CD4-positive, alpha-beta T cell treated with Interleukin-17A for 1 hour (primary cell): Measurements from ENCODE around the gene NFU1.
"Not testable (repeated sequence)": the region's sequence is repeated elsewhere in the genome, so short reads cannot be mapped to it uniquely, and the experiment has no call there.

Experiments used
- DNase-seq: peaks from one replicate; pipeline ENCODE4 v3.0.0-alpha.2; 2020

Gene NFU1

DNA sequence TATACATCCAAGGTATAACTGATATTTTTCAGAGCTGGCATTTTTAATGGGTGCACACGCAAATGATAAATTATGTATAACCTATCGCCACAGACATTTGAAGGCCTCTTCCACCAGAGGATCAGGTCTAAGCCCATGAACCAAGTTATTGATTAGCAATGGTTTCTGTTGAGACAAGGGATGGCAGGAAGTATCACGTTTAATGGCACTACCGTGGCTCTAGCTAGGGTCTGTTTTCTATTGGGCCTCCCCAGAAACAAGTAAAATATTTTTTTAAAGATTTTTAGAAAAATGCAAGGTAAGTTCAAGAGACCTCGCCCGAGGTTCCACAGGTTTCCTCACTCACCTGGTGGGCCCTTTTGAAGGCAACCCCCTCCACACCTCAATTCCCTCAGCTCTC lies 50.9 kb downstream of the NFU1 start:
- DNase-seq, result no peak

DNA sequence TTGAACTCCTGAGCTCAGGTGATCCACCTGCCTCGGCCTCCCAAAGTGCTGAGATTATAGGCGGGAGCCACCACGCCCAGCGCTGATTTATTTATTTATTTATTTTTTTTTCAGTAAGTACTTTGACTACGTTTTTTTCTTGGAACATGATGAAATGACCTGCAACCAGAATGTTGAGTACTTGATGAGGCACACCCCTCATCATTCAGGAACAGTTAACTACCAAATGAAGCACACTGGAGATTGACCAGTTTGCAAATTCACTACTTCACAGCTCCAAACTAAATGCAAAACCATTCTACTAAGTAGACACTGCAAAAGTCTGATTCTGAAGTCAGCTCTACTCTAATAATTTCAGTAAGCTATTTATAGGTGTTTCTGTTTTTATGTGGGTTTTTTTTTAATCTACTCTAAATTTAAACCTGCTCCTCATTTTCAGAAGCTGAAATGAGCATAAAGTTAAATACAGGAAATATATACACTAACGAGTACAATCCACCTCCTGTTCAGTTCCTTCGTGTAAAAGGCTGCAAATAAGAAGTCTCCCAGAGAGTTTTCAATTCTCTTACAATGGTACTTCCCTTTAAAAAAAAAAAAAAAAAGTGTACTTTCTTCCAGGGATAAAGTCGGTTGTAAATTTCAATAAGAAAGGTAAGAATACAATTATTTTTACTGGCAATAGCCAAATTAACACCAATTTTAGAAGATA lies 51.6 kb downstream of the NFU1 start:
- no peak for DNase-seq

DNA sequence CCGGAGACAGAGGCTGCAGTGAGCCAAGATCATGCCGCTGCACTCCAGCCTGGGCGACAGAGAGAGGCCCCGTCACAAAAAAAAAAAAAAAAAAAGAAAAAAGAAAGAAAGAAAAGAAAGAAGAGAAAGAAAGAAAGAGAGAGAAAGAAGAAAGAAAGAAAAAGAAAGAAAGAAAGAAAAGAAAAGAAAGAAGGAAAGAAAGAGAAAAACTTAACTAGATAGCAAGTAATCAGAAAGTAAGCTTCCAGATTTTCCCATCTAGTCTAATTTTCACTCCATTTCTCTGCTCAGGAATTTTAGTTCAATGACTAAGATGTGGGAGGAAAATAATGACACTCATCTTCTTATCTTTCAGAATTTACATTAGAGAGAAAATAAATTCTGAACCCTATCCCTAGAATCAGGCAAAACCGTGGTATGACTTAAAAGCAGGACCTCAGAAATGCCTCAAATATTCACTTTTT lies 52.6 kb downstream of the NFU1 start:
- no peak for DNase-seq

DNA sequence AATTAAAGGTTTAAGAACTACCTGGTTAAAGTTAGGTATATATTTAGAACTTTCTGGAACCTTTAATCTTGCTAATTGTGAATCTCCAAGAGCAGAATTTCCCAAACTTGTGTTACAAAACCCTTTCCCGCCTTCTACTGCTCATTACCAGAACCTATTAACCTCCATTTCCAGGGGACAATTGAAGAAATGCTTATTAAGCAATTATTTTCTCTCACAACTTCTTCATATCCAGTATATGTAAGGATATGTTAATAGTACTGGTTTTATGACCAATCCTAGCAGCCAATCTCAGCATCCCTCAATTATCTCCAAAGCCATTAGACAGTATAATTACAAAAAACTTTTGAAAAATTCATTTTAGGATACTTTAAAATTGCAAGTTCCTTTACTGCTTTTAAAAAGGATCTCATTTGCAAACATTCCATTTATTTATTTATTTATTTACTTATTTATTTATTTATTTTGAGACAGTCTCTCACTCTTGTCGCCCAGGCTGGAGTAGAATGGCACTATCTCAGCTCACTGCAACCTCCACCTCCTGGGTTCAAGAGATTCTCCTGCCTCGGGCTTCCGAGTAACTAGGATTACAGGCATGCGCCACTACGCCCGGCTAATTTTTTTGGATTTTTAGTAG lies 53.9 kb downstream of the NFU1 start:
- DNase-seq, result no peak

DNA sequence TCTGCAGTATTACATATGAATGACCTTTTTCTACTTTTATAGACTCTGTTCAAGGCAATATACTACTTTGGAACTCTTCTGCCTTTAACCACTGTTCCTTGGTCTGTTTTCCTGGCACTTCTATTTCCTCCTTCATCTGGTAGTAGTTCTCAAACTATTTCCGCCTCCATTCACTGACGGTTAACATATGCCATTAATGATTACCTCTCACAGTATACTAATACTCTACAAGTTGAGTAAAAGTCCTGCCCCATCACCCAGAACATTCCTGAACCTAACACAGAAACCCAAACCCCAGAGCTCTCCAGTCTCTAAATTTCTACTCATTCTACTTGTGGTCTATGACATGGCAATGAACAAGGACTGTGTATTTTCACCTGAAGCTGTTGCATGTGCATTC lies 54.7 kb downstream of the NFU1 start:
- DNase-seq, result no peak

DNA sequence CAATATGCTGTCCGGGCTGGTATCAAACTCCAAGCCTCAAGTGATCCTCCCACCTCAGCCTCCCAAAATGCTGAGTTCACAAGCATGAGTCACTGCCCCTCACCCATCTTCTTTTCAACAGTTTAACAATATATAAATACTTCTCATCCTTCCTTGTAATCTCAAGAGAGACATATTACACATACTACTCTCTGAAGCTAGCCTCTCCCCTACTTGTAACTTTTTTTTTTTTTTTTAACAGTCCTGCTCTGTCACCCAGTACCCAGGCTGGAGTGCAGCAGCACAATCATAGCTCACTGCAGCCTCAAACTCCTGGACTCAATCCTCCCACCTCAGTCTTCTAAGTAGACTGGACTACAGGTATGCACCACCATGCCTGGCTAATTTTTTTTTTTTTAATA lies 55.9 kb downstream of the NFU1 start:
- DNase-seq, result no peak

DNA sequence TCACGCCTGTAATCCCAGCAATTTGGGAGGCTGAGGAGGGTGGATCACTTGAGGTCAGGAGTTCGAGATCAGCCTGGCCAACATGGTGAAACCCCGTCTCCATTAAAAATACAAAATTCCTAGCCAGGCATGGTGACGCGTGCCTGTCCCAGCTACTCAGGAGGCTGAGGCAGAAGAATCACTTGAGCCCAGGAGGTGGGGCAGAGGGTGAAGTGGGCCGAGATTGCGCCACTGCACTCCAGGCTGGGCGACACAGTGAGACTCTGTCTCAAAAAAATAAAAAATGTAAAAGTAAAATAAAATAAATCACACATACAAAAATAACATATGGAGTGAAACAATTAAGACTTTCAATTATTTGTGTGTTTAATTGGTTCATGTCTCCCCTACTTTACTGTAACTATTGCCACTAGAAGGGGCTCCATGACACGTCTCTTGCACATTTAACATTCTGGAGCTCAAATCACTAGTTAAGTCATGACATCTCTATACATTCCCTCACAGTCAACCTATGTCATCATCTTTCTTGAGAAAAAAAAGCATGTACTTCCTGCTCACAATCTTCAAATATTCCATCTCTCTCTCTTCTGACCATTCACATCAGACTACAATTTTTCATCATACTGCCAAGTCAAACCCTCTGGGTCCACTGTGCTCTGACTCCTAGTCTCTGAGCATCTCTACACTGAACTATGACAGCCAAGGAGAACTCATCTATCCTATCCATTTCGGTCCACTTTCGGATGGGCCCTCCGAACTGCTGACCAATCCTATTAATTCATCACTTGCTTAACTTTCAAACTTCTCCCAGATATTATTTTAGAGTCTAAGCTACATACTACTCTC lies 56.9 kb downstream of the NFU1 start:
- no peak for DNase-seq

DNA sequence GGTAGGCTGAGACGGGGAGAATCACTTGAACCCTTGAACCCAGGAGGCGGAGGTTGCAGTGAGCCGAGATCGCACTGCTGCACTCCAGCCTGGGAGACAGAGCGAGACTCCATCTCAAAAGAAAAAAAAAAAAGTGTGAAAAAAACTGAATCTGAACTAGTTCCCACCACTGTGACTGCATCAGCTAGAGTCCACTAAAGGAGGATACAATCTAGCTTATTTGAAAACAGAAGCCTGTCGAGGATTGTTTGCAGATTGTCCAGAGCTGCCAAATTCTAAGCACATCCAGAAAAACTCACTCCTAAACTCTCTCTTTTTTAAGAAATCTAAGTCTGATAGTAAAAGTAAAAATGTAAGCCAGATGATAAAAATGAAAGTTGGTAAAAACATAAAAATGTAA lies 60.8 kb downstream of the NFU1 start:
- DNase-seq, result no peak

DNA sequence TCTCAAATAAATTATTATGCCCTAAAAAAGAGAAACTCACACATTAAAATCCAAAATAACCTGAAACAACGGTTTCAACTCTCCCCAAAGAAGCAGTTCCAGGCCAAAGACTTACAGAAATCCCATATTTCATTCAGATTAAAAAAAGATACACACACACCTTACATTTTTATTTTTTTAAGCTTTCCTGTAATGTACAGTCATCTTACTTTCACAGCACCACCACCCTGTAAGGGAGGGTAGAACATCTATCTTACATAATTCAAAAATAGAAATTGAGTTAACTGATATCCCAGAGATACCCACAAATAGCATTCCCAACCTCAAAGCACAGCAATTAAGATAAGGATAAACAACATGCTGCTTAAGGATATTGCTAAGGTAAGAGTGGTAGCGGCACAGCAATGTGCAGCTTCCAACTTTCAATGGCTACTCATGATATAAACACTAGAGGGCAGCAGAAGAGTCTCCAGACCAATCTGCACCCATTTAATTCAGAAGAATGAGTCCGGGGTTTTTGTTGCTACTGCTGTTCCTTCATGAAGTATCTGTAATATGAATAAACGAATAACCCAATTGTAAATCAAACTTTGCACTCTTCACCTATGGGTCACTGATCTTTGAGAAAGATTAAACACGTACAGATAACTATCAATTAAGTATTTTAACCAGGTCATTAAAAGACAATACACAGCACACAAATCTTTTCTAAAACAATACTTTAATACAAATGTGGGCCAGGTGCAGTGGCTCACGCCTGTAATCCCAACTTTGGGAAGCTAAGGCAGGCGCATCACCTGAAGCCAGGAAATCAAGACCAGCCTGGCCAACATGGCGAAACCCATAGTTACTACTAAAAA lies 61.5 kb downstream of the NFU1 start:
- DNase-seq, result peak; percentile 60

DNA sequence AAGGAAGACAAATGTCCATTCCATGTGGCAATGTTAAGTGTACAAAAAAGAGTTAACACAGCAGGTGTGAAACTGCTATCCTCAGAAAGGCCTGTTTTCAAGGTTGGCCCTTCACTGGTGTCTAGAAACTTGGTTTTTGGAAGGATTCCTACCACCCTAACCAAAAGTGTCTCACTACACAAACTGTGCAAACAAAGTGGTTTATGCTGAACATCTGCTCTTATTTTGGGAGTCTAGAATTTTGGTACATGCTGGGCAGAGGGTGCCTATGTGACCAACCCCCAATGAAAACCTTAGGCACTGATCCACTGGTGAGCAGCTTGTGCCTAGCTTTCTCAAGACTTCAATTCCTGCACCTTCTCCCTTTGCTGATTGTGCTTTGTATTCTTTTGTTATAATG lies 64.5 kb downstream of the NFU1 start:
- no peak for DNase-seq

DNA sequence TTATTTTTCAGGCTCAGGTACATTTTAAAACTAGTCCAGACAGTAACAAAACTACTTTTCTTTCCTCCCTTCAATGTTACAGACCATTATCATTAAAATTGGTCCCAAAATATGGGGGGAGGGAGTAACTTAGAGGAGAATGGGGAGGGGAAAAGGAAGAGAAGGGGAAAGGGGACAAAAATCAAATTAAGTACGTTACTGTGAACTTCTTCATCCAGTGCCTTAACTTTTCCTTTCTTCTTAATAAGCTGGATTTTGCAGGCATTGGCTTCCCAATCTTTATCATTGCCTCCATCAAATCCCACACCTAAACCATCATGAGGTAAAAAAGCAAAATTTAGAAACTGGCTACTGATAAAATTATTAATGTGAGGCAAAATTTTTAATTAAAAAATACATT lies 67.4 kb downstream of the NFU1 start:
- no peak for DNase-seq

DNA sequence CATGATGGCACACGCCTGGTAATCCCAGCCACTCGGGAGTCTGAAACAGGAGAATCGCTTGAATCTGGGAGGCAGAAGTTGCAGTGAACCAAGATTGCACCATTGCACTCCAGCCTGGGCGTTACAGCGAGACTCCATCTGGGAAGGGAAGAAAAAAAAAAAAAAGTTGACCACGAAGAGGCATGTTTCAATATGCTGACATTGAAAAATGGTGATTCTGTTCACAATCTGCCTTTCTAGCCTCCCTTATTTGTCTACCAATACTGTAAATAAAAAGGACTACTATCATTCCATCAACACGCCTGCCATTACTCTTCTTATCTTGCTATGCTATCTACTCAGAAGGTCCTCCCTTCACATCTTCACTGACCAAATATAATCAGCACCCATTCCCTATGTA lies 68.6 kb downstream of the NFU1 start:
- no peak for DNase-seq

DNA sequence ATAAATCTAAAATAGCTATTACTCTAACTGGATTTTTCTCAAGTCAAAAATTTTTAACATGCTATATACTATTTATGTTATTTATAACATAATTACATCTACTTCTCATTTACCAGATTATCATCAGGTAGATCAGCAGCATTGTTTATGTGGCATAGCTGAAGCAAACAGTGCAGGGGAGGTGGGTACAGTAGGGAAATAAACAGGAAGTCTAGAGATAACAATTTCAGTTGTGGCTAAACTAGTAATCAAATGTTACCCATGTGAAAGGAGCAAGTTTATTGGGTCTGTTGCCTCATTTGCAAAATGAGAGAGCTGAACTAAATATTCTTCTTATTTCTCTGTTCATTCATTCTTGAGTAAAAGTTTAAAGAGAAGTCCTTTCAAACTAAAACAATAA lies 77.9 kb downstream of the NFU1 start:
- no peak for DNase-seq

DNA sequence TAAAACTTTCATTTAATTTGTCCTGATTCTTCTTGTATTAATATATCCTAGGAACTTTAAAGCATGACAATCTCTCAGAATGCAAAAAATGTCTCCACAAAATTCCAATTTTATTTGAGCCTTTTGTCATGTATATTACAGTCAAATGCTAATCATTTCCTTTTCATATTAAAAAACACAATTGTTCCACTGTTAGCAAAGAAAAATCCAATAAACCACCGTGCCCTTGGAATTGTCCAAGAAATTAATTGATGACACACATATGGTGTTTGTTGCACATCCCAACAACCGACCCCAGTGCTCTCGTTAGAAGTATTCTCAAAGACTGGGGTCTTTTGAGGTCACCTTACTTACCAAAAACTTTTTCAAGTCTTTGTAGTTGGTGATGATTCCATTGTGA lies 78.3 kb downstream of the NFU1 start:
- no peak for DNase-seq

DNA sequence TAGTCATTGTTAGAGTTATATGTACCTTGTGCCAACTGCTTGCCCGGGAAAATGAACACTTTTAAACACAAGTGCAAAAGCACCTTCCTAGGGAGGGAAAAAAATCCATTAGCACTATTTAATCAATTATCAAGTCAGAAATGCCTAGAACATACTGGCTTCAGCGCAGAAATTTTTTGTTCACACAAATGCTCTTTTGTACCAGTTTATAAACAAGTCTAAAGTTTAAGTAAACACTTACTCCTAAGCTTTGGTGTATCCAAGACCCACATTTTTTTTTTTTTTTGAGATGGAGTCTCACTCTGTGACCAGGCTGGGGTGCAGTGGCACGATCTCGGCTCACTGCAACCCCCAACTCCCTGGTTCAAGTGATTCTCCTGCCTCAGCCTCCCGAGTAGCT lies 80.8 kb downstream of the NFU1 start:
- DNase-seq, result no peak

DNA sequence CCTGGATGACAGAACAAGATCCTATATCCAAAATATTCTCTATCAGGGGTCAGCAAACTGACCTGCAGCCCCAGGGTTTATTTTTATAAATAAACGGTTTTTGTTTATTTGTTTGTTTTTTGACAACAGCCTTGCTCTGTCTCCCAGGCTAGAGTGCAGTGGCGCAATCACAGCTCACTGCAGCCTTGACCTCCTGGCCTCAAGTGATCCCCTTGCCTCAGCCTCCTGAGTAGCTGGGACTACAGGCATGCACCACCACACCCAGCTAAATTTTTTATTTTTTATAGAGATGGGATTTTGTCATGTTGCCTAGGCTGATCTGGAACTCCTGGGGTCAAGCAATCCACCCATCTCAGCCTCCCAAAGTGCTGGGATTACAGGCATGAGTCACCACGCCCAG lies 82.3 kb downstream of the NFU1 start:
- not testable (repeated sequence) for DNase-seq

DNA sequence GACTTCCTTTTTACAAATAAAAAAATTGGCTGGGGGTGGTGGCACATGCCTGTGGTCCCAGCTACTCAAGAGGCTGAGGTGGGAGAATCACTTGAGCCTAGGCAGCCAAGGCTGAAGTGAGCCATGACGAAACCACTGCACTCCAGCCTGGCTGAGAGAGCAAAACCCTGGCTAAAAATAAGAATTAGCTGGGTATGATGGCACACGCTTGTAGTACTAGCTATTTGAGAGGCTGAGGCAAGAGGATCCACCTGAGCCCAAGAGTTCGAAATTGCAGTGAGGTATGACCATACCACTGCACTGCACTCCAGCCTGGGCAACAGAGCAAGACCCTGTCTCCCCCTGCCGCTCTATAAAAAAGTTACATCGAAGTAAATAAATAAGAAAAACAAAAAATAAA lies 83.9 kb downstream of the NFU1 start:
- DNase-seq, result no peak

DNA sequence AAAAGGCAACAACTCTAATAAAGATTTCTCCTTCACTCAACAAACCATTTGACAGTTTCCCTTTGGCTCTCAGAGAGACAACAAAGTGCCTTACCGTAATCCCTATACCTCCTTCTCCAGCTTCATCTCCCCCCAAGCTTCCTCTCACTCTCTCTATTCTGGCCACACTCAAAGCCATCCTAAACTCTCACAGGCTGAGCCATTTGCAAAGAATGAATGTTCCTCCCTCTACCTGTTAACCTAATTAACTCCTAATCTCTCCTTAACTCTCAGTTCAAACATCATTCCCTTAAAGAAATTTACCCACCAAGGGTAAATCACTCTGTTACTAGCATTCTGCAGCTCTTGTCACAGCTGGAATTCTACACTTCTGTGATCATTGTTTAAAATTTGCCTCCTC lies 88.5 kb downstream of the NFU1 start:
- no peak for DNase-seq
